IPS DF 6.9 (cell line): ENCODE measurements around the gene MYOZ3.

Source experiments
- DNase-seq: peaks from one replicate; pipeline ENCODE4 v3.0.0-alpha.2; 2013; ENCODE audit warnings: low read depth, low spot score
- H3K27ac ChIP-seq: one replicate; pipeline ENCODE4 v1.5.1; 2013; ENCODE audit warnings: low read length, control low read depth
- H3K27me3 ChIP-seq: 2 replicates; pipeline ENCODE4 v1.6.1; 2013; ENCODE audit warnings: mild to moderate bottlenecking, low read length; ENCODE audit not compliant: control insufficient read depth, insufficient read depth
- H3K36me3 ChIP-seq: 2 replicates; pipeline ENCODE4 v1.6.1; 2013; ENCODE audit warnings: low read length; ENCODE audit not compliant: control insufficient read depth, insufficient read depth
- H3K4me1 ChIP-seq: 2 replicates; pipeline ENCODE4 v1.6.1; 2013; ENCODE audit warnings: low read length; ENCODE audit not compliant: control insufficient read depth, insufficient read depth
- H3K4me3 ChIP-seq: 2 replicates; pipeline ENCODE4 v1.5.1; 2013; ENCODE audit warnings: mild to moderate bottlenecking, low read length
- H3K9me3 ChIP-seq: 2 replicates; pipeline ENCODE4 v1.6.1; 2013; ENCODE audit warnings: low read length, inconsistent platforms; ENCODE audit not compliant: control insufficient read depth, insufficient read depth
- WGBS: extraction: QIAGEN DNeasy Blood & Tissue Kit; methylation state at CpG from one replicate; pipeline ENCODE4 v1.1.7; 2013; ENCODE audit warnings: mixed read lengths, missing lambda C conversion rate; ENCODE audit not compliant: insufficient read length, insufficient coverage; 5-methylcytosine and 5-hydroxymethylcytosine counted together

Gene MYOZ3

GRCh38 chr5:150651382-150651781, 9.7 kb upstream of the MYOZ3 start:
- Histone ChIP-seq H3K27ac (no peak overlapping the region), H3K36me3 (no peaks in the 10 kb centered on the region), H3K27me3 (no peaks in the 10 kb centered on the region), H3K4me3 (no peak overlapping the region), H3K9me3 (no peaks in the 10 kb centered on the region), H3K4me1 (peaks cover 2% of the 10 kb centered on the region)
- no peak for DNase-seq
- WGBS: no CpG with 5 or more reads among the region's 1 CpG

GRCh38 chr5:150651924-150652671, 9.0 kb upstream of the MYOZ3 start:
- no peak overlapping the region for H3K4me3 ChIP-seq
- peaks cover 2% of the 10 kb centered on the region for H3K4me1 ChIP-seq
- no peak for DNase-seq
- H3K27ac ChIP-seq: no peak overlapping the region
- no CpG with 5 or more reads among the region's 13 CpGs for WGBS
- no peaks in the 10 kb centered on the region for H3K9me3 ChIP-seq
- H3K36me3 ChIP-seq: no peaks in the 10 kb centered on the region
- H3K27me3 ChIP-seq: no peaks in the 10 kb centered on the region

GRCh38 chr5:150653145-150653761, 7.8 kb upstream of the MYOZ3 start:
- Histone ChIP-seq H3K36me3 (no peaks in the 10 kb centered on the region), H3K4me1 (peaks cover 3% of the 10 kb centered on the region), H3K9me3 (no peaks in the 10 kb centered on the region), H3K4me3 (no peak overlapping the region), H3K27ac (no peak overlapping the region), H3K27me3 (no peaks in the 10 kb centered on the region)
- no CpG with 5 or more reads among the region's 5 CpGs for WGBS
- no peak for DNase-seq

GRCh38 chr5:150653762-150654556, 7.1 kb upstream of the MYOZ3 start:
- WGBS: no CpG with 5 or more reads among the region's 2 CpGs
- Histone ChIP-seq H3K27me3 (no peaks in the 10 kb centered on the region), H3K36me3 (no peaks in the 10 kb centered on the region), H3K4me3 (no peak overlapping the region), H3K9me3 (no peaks in the 10 kb centered on the region), H3K4me1 (peaks cover 3% of the 10 kb centered on the region), H3K27ac (no peak overlapping the region)
- DNase-seq: no peak

- H3K9me3 ChIP-seq: no peaks in the 10 kb centered on the region
- WGBS: no CpG with 5 or more reads among the region's 3 CpGs
- H3K4me3 ChIP-seq: no peak overlapping the region
- H3K27me3 ChIP-seq: no peaks in the 10 kb centered on the region
- no peak overlapping the region for H3K27ac ChIP-seq
- H3K36me3 ChIP-seq: no peaks in the 10 kb centered on the region
- H3K4me1 ChIP-seq: peaks cover 3% of the 10 kb centered on the region
- no peak for DNase-seq
These were observed 5.8 kb upstream of the MYOZ3 start for GRCh38 chr5:150655221-150655620.

- Histone ChIP-seq H3K4me1 (peaks cover 5% of the 10 kb centered on the region), H3K9me3 (no peaks in the 10 kb centered on the region), H3K36me3 (no peaks in the 10 kb centered on the region), H3K4me3 (peak overlapping the region; percentile 64; the same call in 1 of the 2 replicates), H3K27me3 (no peaks in the 10 kb centered on the region), H3K27ac (no peak overlapping the region)
- no peak for DNase-seq
- no CpG with 5 or more reads among the region's 99 CpGs for WGBS
These were observed 4.6 kb upstream of the MYOZ3 start for GRCh38 chr5:150656191-150657132.

GRCh38 chr5:150658121-150658520, 2.9 kb upstream of the MYOZ3 start:
- Histone ChIP-seq H3K27me3 (no peaks in the 10 kb centered on the region), H3K36me3 (no peaks in the 10 kb centered on the region), H3K9me3 (no peaks in the 10 kb centered on the region), H3K4me1 (peaks cover 5% of the 10 kb centered on the region), H3K4me3 (no peak overlapping the region), H3K27ac (no peak overlapping the region)
- WGBS: no CpG with 5 or more reads among the region's 4 CpGs
- no peak for DNase-seq

GRCh38 chr5:150658699-150659265, 2.3 kb upstream of the MYOZ3 start:
- Histone ChIP-seq H3K36me3 (no peaks in the 10 kb centered on the region), H3K4me1 (peaks cover 5% of the 10 kb centered on the region), H3K4me3 (no peak overlapping the region), H3K27me3 (no peaks in the 10 kb centered on the region), H3K27ac (no peak overlapping the region), H3K9me3 (no peaks in the 10 kb centered on the region)
- no peak for DNase-seq
- WGBS: no CpG with 5 or more reads among the region's 3 CpGs

GRCh38 chr5:150659360-150660107, 1.5 kb upstream of the MYOZ3 start:
- no peaks in the 10 kb centered on the region for H3K27me3 ChIP-seq
- no peaks in the 10 kb centered on the region for H3K36me3 ChIP-seq
- no peak overlapping the region for H3K4me3 ChIP-seq
- DNase-seq: no peak
- peaks cover 5% of the 10 kb centered on the region for H3K4me1 ChIP-seq
- H3K9me3 ChIP-seq: no peaks in the 10 kb centered on the region
- no CpG with 5 or more reads among the region's 11 CpGs for WGBS
- no peak overlapping the region for H3K27ac ChIP-seq
